Measurements from ENCODE around the gene ASTN2.

DNA sequence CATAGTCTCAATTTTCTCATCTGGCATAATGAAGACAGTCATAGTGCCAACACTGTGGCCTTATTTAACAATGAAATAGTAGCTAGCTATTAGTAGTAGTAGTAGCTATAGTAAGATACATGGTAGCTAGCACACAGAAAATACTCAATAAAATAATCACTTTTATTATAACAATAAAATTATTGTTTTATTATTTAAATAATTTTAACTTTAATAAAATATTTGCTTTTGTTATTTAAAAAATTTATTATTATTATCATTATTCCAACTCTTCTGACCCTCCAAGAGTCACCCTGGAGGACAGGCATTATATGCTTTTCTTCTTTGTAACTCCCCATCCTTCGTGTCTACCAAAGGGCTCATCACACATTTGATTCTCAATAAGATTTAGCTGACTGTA, 475.7 kb downstream of the ASTN2 start:
- TF ChIP-seq, protein P1, sequence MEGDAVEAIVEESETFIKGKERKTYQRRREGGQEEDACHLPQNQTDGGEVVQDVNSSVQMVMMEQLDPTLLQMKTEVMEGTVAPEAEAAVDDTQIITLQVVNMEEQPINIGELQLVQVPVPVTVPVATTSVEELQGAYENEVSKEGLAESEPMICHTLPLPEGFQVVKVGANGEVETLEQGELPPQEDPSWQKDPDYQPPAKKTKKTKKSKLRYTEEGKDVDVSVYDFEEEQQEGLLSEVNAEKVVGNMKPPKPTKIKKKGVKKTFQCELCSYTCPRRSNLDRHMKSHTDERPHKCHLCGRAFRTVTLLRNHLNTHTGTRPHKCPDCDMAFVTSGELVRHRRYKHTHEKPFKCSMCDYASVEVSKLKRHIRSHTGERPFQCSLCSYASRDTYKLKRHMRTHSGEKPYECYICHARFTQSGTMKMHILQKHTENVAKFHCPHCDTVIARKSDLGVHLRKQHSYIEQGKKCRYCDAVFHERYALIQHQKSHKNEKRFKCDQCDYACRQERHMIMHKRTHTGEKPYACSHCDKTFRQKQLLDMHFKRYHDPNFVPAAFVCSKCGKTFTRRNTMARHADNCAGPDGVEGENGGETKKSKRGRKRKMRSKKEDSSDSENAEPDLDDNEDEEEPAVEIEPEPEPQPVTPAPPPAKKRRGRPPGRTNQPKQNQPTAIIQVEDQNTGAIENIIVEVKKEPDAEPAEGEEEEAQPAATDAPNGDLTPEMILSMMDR (IDR thresholded peaks at IDR 0.05), result no peak
- no peak for TF ChIP-seq POLR2A (IDR thresholded peaks at IDR 0.05)

Measured in right lobe of liver (tissue), 4 donors.